Neural cell (in vitro differentiated cells): ENCODE data around the gene SMARCA1.

Experiments
- EP300 ChIP-seq: fragments of 450-650 bp; conservative IDR thresholded peaks from 2 replicates; pipeline ENCODE4 v1.6.1; 2014; ENCODE audit warnings: antibody characterized with exemption, mild to moderate bottlenecking, moderate library complexity; ENCODE audit not compliant: poor library complexity, severe bottlenecking
- EZH2 ChIP-seq: fragments of 200-600, 300-800 bp; shearing (Covaris generic), sonication (generic); IDR thresholded peaks from 2 replicates; pipeline ENCODE4 v1.6.1; 2014; ENCODE audit warnings: antibody characterized with exemption, low read length, borderline replicate concordance, mild to moderate bottlenecking; ENCODE audit not compliant: insufficient read depth, poor library complexity, severe bottlenecking
- TF ChIP-seq, protein P1 (sequence below): fragments of 450-650 bp; IDR thresholded peaks from 2 replicates; pipeline ENCODE4 v1.5.1; 2014; ENCODE audit warnings: antibody characterized with exemption, mild to moderate bottlenecking, moderate library complexity; ENCODE audit not compliant: poor library complexity, severe bottlenecking

DNA sequence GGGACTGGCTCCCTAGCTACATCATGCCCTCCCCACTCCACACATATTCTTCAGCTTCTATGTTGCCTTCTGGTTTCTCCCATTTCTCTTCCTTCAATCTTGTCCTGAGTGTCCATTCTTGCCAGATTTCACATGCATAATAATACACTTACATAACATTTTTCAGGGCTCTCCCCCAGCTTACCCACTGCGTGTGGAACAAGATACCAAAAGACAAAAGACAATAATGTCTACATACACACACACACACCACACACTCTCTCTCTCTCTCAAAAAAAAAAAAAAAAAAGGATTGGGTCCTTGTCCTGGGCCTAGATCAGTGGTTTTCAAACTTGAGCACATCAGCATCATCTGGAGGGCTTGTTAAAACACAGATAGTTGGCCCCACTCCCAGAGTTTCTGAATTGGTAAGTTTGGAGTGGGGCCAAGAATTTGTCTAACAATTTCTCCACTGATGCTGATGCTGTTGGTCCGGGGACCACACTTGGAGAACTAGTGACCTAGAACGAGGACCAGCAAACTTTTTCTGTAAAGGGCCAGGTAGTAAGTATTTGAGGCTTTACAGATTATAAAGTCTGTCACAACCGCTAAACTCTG is 6.5 kb upstream of the SMARCA1 start:
- TF ChIP-seq, protein P1, sequence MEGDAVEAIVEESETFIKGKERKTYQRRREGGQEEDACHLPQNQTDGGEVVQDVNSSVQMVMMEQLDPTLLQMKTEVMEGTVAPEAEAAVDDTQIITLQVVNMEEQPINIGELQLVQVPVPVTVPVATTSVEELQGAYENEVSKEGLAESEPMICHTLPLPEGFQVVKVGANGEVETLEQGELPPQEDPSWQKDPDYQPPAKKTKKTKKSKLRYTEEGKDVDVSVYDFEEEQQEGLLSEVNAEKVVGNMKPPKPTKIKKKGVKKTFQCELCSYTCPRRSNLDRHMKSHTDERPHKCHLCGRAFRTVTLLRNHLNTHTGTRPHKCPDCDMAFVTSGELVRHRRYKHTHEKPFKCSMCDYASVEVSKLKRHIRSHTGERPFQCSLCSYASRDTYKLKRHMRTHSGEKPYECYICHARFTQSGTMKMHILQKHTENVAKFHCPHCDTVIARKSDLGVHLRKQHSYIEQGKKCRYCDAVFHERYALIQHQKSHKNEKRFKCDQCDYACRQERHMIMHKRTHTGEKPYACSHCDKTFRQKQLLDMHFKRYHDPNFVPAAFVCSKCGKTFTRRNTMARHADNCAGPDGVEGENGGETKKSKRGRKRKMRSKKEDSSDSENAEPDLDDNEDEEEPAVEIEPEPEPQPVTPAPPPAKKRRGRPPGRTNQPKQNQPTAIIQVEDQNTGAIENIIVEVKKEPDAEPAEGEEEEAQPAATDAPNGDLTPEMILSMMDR = no peak
- TF ChIP-seq EP300 = no peak
- TF ChIP-seq EZH2 = no peak
